NT2/D1 (cell line): ENCODE measurements around the gene CD40.

ENCODE experiments used
- SUZ12 ChIP-seq: IDR thresholded peaks from 2 replicates; pipeline ENCODE4 v1.6.1; 2011; ENCODE audit not compliant: insufficient read length, insufficient read depth; ENCODE audit errors: extremely low read depth
- YY1 ChIP-seq: IDR thresholded peaks from 2 replicates; pipeline ENCODE4 v1.6.1; 2011; ENCODE audit not compliant: insufficient read length, insufficient read depth
- ZNF274 ChIP-seq: IDR thresholded peaks from 2 replicates; pipeline ENCODE4 v1.6.1; 2011; ENCODE audit warnings: mild to moderate bottlenecking, low read depth, low read length

GRCh38 chr20:46073443-46073842, 44.7 kb upstream of the CD40 start:
- TF ChIP-seq YY1 (no peak), ZNF274 (no peak), SUZ12 (no peak)
